Progenitor cell of endocrine pancreas (in vitro differentiated cells): ENCODE results near the gene ADAM10. TPM values are rescaled to one million over a fixed set of nuclear protein-coding genes. Genes with fewer than 3 reads are reported as not detected.
"Not testable (repeated sequence)": the region's sequence is repeated elsewhere in the genome, so short reads cannot be mapped to it uniquely, and the experiment has no call there.

ENCODE experiments used
- DNase-seq: peaks from one replicate; pipeline ENCODE4 v3.0.0; 2021; ENCODE audit warnings: low spot score; ENCODE audit not compliant: unreplicated experiment
- H3K27ac Mint-ChIP-seq: 2 replicates; pipeline ENCODE4 v1.8.0; 2021; ENCODE audit warnings: mild to moderate bottlenecking, moderate library complexity, mixed read lengths
- H3K27me3 Mint-ChIP-seq: 2 replicates; pipeline ENCODE4 v1.8.0; 2021; ENCODE audit warnings: mixed read lengths
- H3K36me3 Mint-ChIP-seq: 2 replicates; pipeline ENCODE4 v1.8.0; 2022; ENCODE audit warnings: mixed read lengths; ENCODE audit not compliant: insufficient read depth
- H3K4me1 Mint-ChIP-seq: 2 replicates; pipeline ENCODE4 v1.8.0; 2021; ENCODE audit warnings: low read depth, mixed read lengths
- H3K4me3 Mint-ChIP-seq: 2 replicates; pipeline ENCODE4 v1.8.0; 2021; ENCODE audit warnings: low read depth, mild to moderate bottlenecking, moderate library complexity, mixed read lengths
- H3K9me3 Mint-ChIP-seq: 2 replicates; pipeline ENCODE4 v1.8.0; 2021; ENCODE audit warnings: low read depth, mixed read lengths
- CTCF ChIP-seq: fragments of 200-600 bp; sonication (generic); IDR thresholded peaks from one replicate; pipeline ENCODE4 v1.5.0; 2021; ENCODE audit warnings: antibody characterized with exemption, mild to moderate bottlenecking; ENCODE audit not compliant: unreplicated experiment
- total RNA-seq: library from RNA; stranded (reverse); gene quantifications from 2 replicates; pipeline ENCODE4 v1.2.1, GENCODE V29; 2021

The ADAM10 gene
- total RNA-seq, 1 donor from 2014 or later, result 237 TPM

GRCh38 chr15:58773024-58773423 is 23.5 kb upstream of the ADAM10 start:
- H3K4me1 Mint-ChIP-seq, result peaks cover 12% of the 10 kb centered on the region
- H3K9me3 Mint-ChIP-seq, result no peaks in the 10 kb centered on the region
- H3K4me3 Mint-ChIP-seq, result no peak overlapping the region
- H3K27me3 Mint-ChIP-seq, result no peaks in the 10 kb centered on the region
- H3K36me3 Mint-ChIP-seq, result no peaks in the 10 kb centered on the region
- no peak for TF ChIP-seq CTCF
- no peak for DNase-seq
- no peak overlapping the region for H3K27ac Mint-ChIP-seq

GRCh38 chr15:58771621-58772250 is 22.2 kb upstream of the ADAM10 start:
- Mint-ChIP-seq H3K27me3 (no peaks in the 10 kb centered on the region), H3K36me3 (no peaks in the 10 kb centered on the region), H3K4me1 (peaks cover 9% of the 10 kb centered on the region), H3K27ac (peak overlapping the region; percentile 99), H3K9me3 (no peaks in the 10 kb centered on the region), H3K4me3 (no peak overlapping the region)
- peak; percentile 31 for DNase-seq
- TF ChIP-seq CTCF, result no peak

GRCh38 chr15:58770857-58771620 is 21.5 kb upstream of the ADAM10 start, which contains the start of gene MINDY2:
Gene MINDY2 (plus strand): TSS chr15:58771302. CDS start chr15:58771396, 94 bp downstream.
- TF ChIP-seq CTCF, result peak; percentile 53
- Mint-ChIP-seq H3K36me3 (no peaks in the 10 kb centered on the region), H3K4me1 (peaks cover 9% of the 10 kb centered on the region), H3K27me3 (no peaks in the 10 kb centered on the region), H3K4me3 (no peak within 1 kb of the TSS), H3K9me3 (no peaks in the 10 kb centered on the region), H3K27ac (peak within 1 kb of the TSS; percentile 99)
- peak; percentile 93 for DNase-seq

GRCh38 chr15:58770519-58770856 is 21.0 kb upstream of the ADAM10 start:
- H3K9me3 Mint-ChIP-seq, result no peaks in the 10 kb centered on the region
- TF ChIP-seq CTCF, result no peak
- H3K36me3 Mint-ChIP-seq, result no peaks in the 10 kb centered on the region
- no peak overlapping the region for H3K4me3 Mint-ChIP-seq
- DNase-seq, result no peak
- H3K27ac Mint-ChIP-seq, result peak overlapping the region; percentile 99
- H3K4me1 Mint-ChIP-seq, result peaks cover 9% of the 10 kb centered on the region
- H3K27me3 Mint-ChIP-seq, result no peaks in the 10 kb centered on the region

- H3K36me3 Mint-ChIP-seq, H3K27me3 Mint-ChIP-seq, DNase-seq, H3K4me3 Mint-ChIP-seq, H3K9me3 Mint-ChIP-seq, H3K4me1 Mint-ChIP-seq, H3K27ac Mint-ChIP-seq: not testable (repeated sequence)
Observed at GRCh38 chr15:58768601-58769004, 19.1 kb upstream of the ADAM10 start.
